HG02798 (cell line): ENCODE data around the gene ADGRD1.

Experiments
- ATAC-seq: cut with Tn5 transposase; IDR thresholded peaks from one replicate; pipeline ENCODE4 v1.9.1; 2021; ENCODE audit warnings: mild to moderate bottlenecking; ENCODE audit not compliant: unreplicated experiment, poor library complexity

The ADGRD1 gene

GRCh38 chr12:131035245-131035681 lies 81.6 kb downstream of the ADGRD1 start:
- ATAC-seq, result no peak

DNA sequence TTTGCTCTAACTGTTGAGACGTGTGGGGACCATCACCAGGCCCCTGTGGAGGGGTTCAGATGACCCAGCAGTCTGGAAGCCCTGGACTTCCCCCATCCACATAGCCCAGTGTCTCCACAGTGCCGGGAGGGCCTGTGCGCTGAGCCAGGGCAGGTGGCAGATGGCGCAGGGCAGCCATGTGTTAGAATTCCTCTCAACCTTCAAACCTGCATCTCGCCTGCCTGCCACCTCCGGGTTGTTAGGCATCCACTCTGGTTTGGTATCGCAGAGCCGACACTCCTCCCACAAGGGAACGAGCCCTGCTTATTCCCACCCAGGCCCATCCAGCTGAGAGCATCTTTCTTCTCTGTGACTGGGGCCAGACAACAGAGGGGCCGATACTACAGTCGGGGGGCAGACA lies 84.5 kb downstream of the ADGRD1 start:
- no peak for ATAC-seq

DNA sequence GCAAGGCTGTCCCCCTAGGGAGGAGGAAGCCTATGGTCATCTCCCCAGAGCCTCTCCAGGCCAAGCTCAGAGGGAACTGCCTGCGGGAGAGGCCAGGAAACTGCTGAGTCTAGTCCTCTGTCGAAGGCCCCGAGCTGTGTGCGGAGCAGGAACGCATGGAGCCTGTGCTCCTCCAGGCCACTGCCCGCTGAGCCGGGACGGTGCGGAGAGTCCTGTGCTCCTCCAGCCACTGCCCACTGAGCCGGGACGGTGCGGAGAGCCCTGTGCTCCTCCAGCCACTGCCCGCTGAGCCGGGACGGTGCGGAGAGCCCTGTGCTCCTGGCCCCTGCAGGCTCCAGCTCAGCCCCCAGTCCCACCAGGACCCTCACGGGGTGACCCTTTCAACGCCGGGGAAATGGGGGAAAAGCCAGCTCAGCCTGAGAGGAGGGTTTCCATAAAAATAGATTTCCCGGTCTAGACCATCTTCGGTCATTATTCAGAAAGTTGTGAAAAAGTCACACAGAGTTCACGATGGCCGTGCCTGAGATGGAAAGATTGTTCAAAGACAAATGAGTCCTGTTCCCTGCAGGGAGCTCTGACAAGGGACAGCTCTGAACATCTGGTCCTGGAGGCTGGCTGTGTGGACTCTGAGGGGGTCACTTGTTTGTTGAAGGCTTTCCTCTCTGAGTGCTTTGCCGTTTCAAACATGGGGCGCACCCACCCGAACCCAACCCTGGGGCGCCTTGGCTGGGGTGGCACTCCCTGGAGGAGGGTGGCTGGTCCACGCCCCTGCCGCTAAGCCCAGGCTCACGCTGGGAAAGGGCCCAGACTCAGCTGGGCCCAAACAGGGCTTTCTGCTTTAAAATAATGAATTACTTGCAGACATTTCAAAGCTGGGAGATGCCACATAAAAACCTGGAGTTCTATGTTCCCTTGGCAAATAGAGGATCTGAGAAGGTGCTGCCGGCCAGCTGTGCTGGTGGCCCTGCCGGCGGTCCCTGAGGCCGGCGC lies 85.5 kb downstream of the ADGRD1 start:
- ATAC-seq, result no peak

- no peak for ATAC-seq
Observed at GRCh38 chr12:131040491-131040890, 86.8 kb downstream of the ADGRD1 start.

GRCh38 chr12:131041216-131041967 lies 87.7 kb downstream of the ADGRD1 start:
- ATAC-seq, result no peak

GRCh38 chr12:131041968-131042833 lies 88.5 kb downstream of the ADGRD1 start:
- no peak for ATAC-seq

- ATAC-seq, result no peak
Observed at GRCh38 chr12:131042834-131043245, 89.1 kb downstream of the ADGRD1 start.

GRCh38 chr12:131043401-131043871 lies 89.7 kb downstream of the ADGRD1 start:
- no peak for ATAC-seq

DNA sequence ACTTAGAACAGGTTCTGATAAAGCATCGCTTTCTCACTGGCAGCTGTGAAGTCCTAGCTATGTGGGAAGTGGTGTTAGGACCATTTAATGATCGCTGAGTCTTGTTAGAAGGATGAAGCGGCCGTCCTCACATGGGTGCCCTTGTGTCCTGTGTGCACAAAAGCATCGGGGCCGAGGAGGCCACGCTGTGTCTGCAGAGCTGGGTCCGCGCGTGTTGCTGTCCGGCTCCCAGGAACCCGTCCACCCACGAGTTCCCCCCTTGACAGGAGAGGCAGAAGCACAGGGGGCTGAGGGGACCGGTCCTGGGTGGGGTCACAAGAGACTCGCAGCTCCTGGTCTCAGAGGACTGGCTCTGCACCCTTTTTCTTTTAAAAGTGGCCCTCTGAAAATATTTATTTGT lies 90.4 kb downstream of the ADGRD1 start:
- ATAC-seq, result no peak

DNA sequence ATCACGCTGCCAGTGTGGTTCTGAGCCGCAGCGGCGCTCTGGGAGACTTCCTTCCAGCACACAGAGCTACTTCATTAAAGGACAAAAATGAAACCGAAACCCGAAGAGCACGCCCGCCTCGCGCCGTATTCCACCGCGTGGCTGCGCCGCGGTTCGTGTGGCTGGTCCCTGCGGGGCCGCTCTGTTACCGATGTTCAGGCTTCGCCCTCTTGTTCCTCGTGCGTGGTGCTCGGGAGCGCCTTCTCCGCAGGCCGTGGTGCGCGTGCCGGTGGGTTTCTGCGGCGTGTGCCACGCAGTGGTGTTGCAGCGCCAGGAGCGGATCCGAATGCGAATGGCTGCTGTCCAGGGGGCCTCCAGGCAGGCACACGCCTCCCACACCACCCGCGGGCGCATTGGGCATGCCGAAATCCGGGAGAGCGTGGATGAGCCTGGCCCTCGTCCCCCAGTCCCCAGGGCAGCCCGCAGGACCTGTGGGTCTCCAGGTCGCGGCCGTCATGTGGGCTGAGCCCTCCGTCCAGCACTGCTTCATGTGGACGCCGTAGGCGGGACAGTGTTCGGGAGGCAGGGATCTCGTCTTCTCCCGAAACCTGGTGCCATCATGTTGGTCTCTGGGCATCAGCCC lies 91.2 kb downstream of the ADGRD1 start:
- ATAC-seq, result no peak

GRCh38 chr12:131045705-131046460 lies 92.2 kb downstream of the ADGRD1 start:
- ATAC-seq, result no peak

DNA sequence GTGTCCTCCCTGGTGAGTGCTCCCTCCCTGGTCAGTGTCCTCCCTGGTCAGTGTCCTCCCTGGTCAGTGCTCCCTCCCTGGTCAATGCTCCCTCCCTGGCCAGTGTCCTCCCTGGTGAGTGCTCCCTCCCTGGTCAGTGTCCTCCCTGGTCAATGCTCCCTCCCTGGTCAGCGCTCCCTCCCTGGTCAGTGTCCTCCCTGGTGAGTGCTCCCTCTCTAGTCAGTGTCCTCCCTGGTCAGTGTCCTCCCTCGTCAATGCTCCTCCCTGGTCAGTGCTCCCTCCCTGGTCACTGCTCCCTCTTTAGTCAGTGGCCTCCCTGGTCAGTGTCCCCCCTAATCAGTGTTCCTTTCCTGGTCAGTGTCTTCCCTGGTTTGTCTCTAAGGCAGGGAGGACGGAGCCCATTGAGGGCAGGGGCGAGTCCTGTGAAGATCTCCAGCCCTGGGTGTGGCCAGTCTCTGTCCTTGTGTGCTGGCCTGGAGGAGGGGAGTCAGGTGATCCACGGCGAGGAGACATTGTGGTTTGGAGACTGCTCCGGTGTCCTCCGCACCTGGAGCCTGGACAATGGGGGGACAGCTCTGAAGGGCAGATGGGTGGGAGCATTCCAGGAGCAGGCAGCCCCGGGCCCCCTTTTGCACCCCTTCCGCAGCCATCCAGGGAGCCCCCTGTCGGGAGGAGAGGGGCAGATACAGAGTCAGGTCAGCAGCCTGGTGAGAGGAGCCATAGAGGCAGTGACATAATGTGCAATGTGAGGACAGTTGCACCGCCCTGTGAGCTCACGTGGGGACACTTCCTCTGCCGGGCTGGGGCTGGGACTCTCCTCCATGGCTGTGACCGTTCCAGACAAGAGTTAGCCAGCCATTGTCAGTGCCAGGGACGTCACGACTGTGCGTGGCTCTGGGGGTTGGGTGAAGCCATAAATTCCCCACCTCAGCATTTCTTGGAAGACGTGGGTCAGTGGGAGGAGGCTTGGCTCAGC lies 93.4 kb downstream of the ADGRD1 start:
- ATAC-seq, result no peak

- no peak for ATAC-seq
Observed at GRCh38 chr12:131047789-131048610, 94.3 kb downstream of the ADGRD1 start.

GRCh38 chr12:131048611-131048990 lies 94.9 kb downstream of the ADGRD1 start:
- no peak for ATAC-seq

DNA sequence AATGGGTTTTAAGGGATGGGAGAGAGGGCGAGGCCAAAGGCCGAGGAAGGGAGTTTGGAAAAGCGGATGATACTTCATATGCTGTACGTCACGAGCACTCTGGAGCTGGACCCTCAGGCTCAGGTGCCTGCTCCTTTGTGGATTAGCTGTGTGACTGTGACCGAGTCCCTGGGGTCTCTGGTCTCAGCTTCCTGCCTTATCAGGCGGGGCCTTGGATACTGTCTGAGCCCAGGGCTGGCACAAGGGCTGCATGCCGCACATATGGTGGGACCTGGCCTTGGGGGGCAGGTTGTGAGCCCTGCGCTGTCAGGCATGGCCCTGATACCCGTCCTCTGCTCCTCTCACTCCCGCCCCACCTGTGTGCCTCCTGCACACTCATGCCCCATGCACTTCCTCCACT lies 95.3 kb downstream of the ADGRD1 start:
- no peak for ATAC-seq

GRCh38 chr12:131049549-131050339 lies 96.0 kb downstream of the ADGRD1 start:
- no peak for ATAC-seq
